Mucosa of descending colon (tissue), 3 donors: ENCODE data around the gene SAMD1. TPM values are rescaled to one million over a fixed set of nuclear protein-coding genes. Genes with fewer than 3 reads are reported as not detected.
A peak's percentile ranks its signal among the peaks of the same experiment; 100 is the strongest.

Experiments
- ATAC-seq: fragments of 200-7000 bp; cut with Tn5 transposase; one replicate; pipeline ENCODE4 v1.9.1; 2020; ENCODE audit warnings: mild to moderate bottlenecking, moderate library complexity
- DNase-seq, 3 donors: peaks; one replicate each; pipeline ENCODE4 v3.0.0-alpha.2; 2020
- H3K36me3 ChIP-seq: fragments of 200-600 bp; one replicate; pipeline ENCODE4 v1.8.0; 2021; ENCODE audit warnings: low read depth, mild to moderate bottlenecking
- H3K4me1 ChIP-seq: fragments of 200-600 bp; one replicate; pipeline ENCODE4 v1.8.0; 2021; ENCODE audit warnings: low read depth, mild to moderate bottlenecking
- H3K4me3 ChIP-seq: fragments of 200-600 bp; one replicate; pipeline ENCODE4 v1.8.0; 2021; ENCODE audit warnings: mild to moderate bottlenecking
- H3K9me3 ChIP-seq: fragments of 200-600 bp; one replicate; pipeline ENCODE4 v1.8.0; 2021; ENCODE audit warnings: mild to moderate bottlenecking
- CTCF ChIP-seq: fragments of 200-600 bp; IDR thresholded peaks from one replicate; pipeline ENCODE4 v1.8.0; 2022; ENCODE audit warnings: antibody characterized with exemption, mild to moderate bottlenecking
- intact Hi-C, 2 donors: fragments of 100-400 bp; cut with DNase I in 1 of 2; cut with micrococcal nuclease in 1 of 2; formaldehyde crosslinking; loops; one replicate each; pipeline versions ENCODE4 v1.11.0 to v1.11.1; 2022; cut with DNase I, micrococcal nuclease
- total RNA-seq, 3 donors: library from RNA; stranded (reverse); fragmentation: NEBNext Ultra II Directional in 2 of 3; extraction: Animal tissue kit (Norgen Biotek cat#: 25700) in 2 of 3; gene quantifications; one replicate each; pipeline versions ENCODE4 v1.2.1 to v1.2.4, GENCODE V29; 2021 to 2023
- donor health status: DM: no; HTN: no; CAD: no; lungs with moderate emphysema.
- donor health status: DM: no; HTN: no; CAD: no.
- donor health status: DM: no; HTN: yes; CAD: no.

The SAMD1 gene
- total RNA-seq, 3 donors from 2014 or later, result 39.8 to 61.8 (median 49.6) TPM

GRCh38 chr19:14072535-14073260 lies 17.9 kb downstream of the SAMD1 start, which contains the start of gene MISP3:
Gene MISP3 (plus strand): TSS chr19:14072786. CDS start chr19:14073310, 524 bp downstream.
- TF ChIP-seq CTCF, result no peak
- DNase-seq, result peak; percentile 91 to 94 (median 92)
- Histone ChIP-seq H3K9me3 (no peaks in the 10 kb centered on the region), H3K4me3 (peak within 1 kb of the TSS; percentile 61), H3K36me3 (no peaks in the 10 kb centered on the region), H3K4me1 (peaks cover 11% of the 10 kb centered on the region)
- peak; percentile 79 for ATAC-seq
- intact Hi-C loops, result loop anchor here (5.0 to 10.0 kb wide), 2 partner anchors 188 to 190 kb away; no protein-coding TSS in a partner anchor

- no peak overlapping the region for H3K4me3 ChIP-seq
- DNase-seq (peak in 2 of 3 donors; percentile 34 to 58), ATAC-seq (no peak)
- H3K36me3 ChIP-seq, result no peaks in the 10 kb centered on the region
- no peaks in the 10 kb centered on the region for H3K9me3 ChIP-seq
- intact Hi-C loops, result loop anchor here (5.0 to 10.0 kb wide), 2 partner anchors 186 to 188 kb away; no protein-coding TSS in a partner anchor
- TF ChIP-seq CTCF, result no peak
- peaks cover 3% of the 10 kb centered on the region for H3K4me1 ChIP-seq
Observed at GRCh38 chr19:14070268-14071050, 20.1 kb downstream of the SAMD1 start.

- no peak for TF ChIP-seq CTCF
- Histone ChIP-seq H3K4me1 (peaks cover 6% of the 10 kb centered on the region), H3K9me3 (no peaks in the 10 kb centered on the region), H3K4me3 (no peak overlapping the region), H3K36me3 (no peaks in the 10 kb centered on the region)
- intact Hi-C loops, result no loop called here
- no peak for ATAC-seq
- DNase-seq, result no peak
Observed at GRCh38 chr19:14066134-14066533, 24.4 kb downstream of the SAMD1 start.

- TF ChIP-seq CTCF, result no peak
- ATAC-seq (no peak), DNase-seq (no peak)
- Histone ChIP-seq H3K4me3 (no peak overlapping the region), H3K9me3 (no peaks in the 10 kb centered on the region), H3K4me1 (peaks cover 6% of the 10 kb centered on the region), H3K36me3 (no peaks in the 10 kb centered on the region)
- intact Hi-C loops, result no loop called here
Observed at GRCh38 chr19:14063105-14063504, 27.4 kb downstream of the SAMD1 start.

- DNase-seq (no peak), ATAC-seq (no peak)
- intact Hi-C loops, result no loop called here
- Histone ChIP-seq H3K9me3 (no peaks in the 10 kb centered on the region), H3K36me3 (no peaks in the 10 kb centered on the region), H3K4me3 (no peak overlapping the region), H3K4me1 (peaks cover 11% of the 10 kb centered on the region)
- TF ChIP-seq CTCF, result no peak
Observed at GRCh38 chr19:14062558-14062855, 28.0 kb downstream of the SAMD1 start.
